ENCODE results near the gene MINDY4B.

The MINDY4B gene

DNA sequence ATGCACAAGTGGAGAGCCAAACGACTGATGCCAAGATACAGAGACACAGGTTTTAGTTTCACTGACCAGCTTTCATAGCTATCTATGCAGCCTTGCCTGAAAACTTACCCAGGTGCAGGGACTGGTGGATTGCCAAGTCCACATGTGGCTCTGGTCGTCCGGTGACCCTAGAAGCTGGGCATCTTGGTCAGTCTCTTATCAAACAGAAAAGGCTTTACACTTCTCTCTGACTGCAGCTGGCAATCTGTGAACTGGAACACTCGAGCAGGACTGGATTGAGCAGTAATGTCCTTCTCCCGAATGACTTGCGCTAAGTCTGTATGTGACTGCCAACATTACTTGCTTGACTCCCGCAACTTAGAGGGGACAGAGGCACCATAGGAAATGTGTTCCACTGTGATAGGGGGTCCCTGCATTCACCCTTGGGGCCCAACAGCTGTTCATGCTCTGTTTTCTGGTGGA lies 79.3 kb downstream of the MINDY4B start:
- TF ChIP-seq CTCF (IDR thresholded peaks at IDR 0.05; ENCODE audit: insufficient read depth, low read length, poor library complexity, severe bottlenecking): no peak
- Histone ChIP-seq H3K27me3 (replicated peaks; ENCODE audit: control insufficient read depth, insufficient read depth, low read length) (no peaks in the 10 kb centered on the region; the same call in none of the 2 replicates), H3K4me3 (replicated peaks; ENCODE audit: low read depth, low read length) (no peak overlapping the region), H3K36me3 (ENCODE audit: control insufficient read depth, insufficient read depth, low read length) (no peaks in the 10 kb centered on the region)
- DNase-seq (ENCODE audit: extremely low read depth, insufficient read length): no peak

DNA sequence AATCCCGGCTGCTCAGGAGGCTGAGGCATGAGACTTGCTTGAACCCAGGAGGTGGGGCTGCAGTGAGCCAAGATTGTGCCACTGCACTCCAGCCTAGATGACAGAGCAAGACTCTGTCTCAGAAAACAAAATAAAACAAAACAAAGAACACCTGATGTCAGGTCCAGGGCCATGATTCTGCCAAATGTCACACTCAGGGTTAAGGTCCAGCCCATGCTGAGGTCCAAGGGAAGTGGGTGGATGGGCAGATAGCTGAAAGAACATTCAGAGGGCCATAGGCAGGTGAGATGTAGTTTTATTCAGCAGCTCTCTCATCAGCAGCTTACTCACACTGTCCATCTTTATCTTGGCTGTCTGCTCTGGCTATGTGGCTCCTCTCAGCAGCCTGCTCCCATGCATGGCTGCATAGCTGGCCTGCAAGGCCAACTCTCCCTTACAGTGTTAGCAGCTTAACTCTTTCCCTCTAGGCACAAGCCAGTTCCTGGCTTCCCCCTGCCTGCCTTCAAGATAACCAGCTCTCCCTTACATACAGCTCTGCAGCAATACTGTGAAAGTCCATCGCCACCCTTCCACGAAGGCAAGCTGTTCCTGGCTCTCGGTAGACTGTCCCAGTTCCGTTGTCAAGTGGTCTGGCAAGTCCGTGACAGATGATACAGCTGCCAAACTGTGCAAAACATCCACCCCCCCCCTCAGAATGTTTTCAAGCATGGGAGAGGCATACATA lies 79.9 kb downstream of the MINDY4B start:
- Histone ChIP-seq H3K4me3 (replicated peaks; ENCODE audit: low read depth, low read length) (no peak overlapping the region), H3K36me3 (ENCODE audit: control insufficient read depth, insufficient read depth, low read length) (no peaks in the 10 kb centered on the region), H3K27me3 (replicated peaks; ENCODE audit: control insufficient read depth, insufficient read depth, low read length) (no peaks in the 10 kb centered on the region; the same call in none of the 2 replicates)
- no peak for TF ChIP-seq CTCF (IDR thresholded peaks at IDR 0.05; ENCODE audit: insufficient read depth, low read length, poor library complexity, severe bottlenecking)
- DNase-seq (ENCODE audit: extremely low read depth, insufficient read length): no peak

DNA sequence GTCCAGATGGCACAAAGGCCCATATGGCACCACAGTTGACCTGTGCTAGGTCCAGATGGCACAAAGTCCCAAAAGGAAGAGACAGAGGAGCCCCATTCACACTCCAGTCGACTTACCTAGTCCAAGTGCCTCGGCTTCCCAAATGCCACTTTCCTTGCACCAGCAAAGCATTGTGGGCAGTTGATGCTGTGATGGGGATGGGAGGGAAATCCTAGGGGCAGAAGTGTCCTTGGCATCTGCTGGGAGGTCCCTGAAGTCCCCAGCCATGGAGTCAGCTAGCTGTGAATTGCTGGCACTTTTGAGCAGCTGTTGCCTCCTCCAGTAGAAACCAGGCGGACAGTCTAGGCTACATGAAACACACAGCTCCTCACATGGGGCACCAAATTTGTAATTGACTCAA lies 82.0 kb downstream of the MINDY4B start:
- no peak for TF ChIP-seq CTCF (IDR thresholded peaks at IDR 0.05; ENCODE audit: insufficient read depth, low read length, poor library complexity, severe bottlenecking)
- Histone ChIP-seq H3K27me3 (replicated peaks; ENCODE audit: control insufficient read depth, insufficient read depth, low read length) (no peaks in the 10 kb centered on the region; the same call in none of the 2 replicates), H3K4me3 (replicated peaks; ENCODE audit: low read depth, low read length) (no peak overlapping the region), H3K36me3 (ENCODE audit: control insufficient read depth, insufficient read depth, low read length) (no peaks in the 10 kb centered on the region)
- DNase-seq (ENCODE audit: extremely low read depth, insufficient read length): no peak

- Histone ChIP-seq H3K27me3 (replicated peaks; ENCODE audit: control insufficient read depth, insufficient read depth, low read length) (no peaks in the 10 kb centered on the region; the same call in none of the 2 replicates), H3K36me3 (ENCODE audit: control insufficient read depth, insufficient read depth, low read length) (no peaks in the 10 kb centered on the region), H3K4me3 (replicated peaks; ENCODE audit: low read depth, low read length) (no peak overlapping the region)
- DNase-seq (ENCODE audit: extremely low read depth, insufficient read length): no peak
- no peak for TF ChIP-seq CTCF (IDR thresholded peaks at IDR 0.05; ENCODE audit: insufficient read depth, low read length, poor library complexity, severe bottlenecking)
Observed at GRCh38 chr3:150822636-150823035, 82.6 kb downstream of the MINDY4B start.

All from GM06990 (cell line).